ENCODE data around the gene LETM1.

LETM1 gene

GRCh38 chr4:1808851-1809753, 46.9 kb downstream of the LETM1 start:
- no peak for DNase-seq (ENCODE audit: extremely low read depth in 1 of 2, low read depth in 1 of 2)

GRCh38 chr4:1808396-1808795, 47.6 kb downstream of the LETM1 start:
- DNase-seq (ENCODE audit: extremely low read depth in 1 of 2, low read depth in 1 of 2), result no peak

DNA sequence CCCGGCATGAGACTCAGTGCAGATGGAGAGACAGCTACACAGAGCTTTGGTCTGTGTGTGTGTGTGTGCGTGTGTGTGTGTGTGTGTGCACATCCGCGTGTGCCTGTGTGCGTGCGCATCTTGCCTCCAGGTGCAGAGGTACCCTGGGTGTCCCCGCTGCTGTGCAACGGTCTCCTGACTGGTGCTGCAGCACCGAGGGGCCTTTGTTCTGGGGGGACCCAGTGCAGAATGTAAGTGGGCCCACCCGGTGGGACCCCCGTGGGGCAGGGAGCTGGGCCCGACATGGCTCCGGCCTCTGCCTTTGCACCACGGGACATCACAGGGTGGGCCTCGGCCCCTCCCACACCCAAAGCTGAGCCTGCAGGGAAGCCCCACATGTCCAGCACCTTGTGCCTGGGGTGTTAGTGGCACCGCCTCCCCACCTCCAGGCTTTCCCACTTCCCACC, 48.6 kb downstream of the LETM1 start:
- no peak for DNase-seq (ENCODE audit: extremely low read depth in 1 of 2, low read depth in 1 of 2)

DNA sequence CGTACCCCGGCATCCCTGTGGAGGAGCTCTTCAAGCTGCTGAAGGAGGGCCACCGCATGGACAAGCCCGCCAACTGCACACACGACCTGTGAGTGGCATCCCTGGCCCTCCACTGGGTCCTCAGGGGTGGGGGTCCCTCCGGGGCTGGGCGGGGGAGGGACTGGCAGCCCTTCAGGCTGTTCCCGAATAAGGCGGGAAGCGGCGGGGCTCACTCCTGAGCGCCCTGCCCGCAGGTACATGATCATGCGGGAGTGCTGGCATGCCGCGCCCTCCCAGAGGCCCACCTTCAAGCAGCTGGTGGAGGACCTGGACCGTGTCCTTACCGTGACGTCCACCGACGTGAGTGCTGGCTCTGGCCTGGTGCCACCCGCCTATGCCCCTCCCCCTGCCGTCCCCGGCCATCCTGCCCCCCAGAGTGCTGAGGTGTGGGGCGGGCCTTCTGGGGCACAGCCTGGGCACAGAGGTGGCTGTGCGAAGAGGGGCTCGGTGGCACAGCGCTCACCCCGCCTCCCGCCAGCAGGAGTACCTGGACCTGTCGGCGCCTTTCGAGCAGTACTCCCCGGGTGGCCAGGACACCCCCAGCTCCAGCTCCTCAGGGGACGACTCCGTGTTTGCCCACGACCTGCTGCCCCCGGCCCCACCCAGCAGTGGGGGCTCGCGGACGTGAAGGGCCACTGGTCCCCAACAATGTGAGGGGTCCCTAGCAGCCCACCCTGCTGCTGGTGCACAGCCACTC, 49.2 kb downstream of the LETM1 start:
- DNase-seq (ENCODE audit: extremely low read depth in 1 of 2, low read depth in 1 of 2), result no peak

DNA sequence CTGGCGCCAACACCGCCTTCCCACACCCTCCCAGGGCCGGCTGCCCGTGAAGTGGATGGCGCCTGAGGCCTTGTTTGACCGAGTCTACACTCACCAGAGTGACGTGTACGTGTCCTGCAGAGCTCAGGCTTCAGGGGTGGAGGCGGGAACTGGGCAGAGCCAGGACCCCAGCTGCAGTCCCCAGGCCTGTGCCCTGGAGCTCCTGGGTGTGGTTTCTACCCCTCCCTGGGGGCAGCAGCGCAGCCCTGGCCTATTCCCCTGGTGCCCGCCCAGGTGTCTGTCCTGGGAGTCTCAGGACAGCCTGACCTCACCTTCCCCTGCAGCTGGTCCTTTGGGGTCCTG, 49.8 kb downstream of the LETM1 start:
- no peak for DNase-seq (ENCODE audit: extremely low read depth in 1 of 2, low read depth in 1 of 2)

- no peak for DNase-seq (ENCODE audit: extremely low read depth in 1 of 2, low read depth in 1 of 2)
Measured at GRCh38 chr4:1805493-1806222, 50.3 kb downstream of the LETM1 start.

- no peak for DNase-seq (ENCODE audit: extremely low read depth in 1 of 2, low read depth in 1 of 2)
Measured at GRCh38 chr4:1804638-1805492, 51.1 kb downstream of the LETM1 start.

GRCh38 chr4:1803523-1804423, 52.2 kb downstream of the LETM1 start:
- DNase-seq (ENCODE audit: extremely low read depth in 1 of 2, low read depth in 1 of 2), result no peak

DNA sequence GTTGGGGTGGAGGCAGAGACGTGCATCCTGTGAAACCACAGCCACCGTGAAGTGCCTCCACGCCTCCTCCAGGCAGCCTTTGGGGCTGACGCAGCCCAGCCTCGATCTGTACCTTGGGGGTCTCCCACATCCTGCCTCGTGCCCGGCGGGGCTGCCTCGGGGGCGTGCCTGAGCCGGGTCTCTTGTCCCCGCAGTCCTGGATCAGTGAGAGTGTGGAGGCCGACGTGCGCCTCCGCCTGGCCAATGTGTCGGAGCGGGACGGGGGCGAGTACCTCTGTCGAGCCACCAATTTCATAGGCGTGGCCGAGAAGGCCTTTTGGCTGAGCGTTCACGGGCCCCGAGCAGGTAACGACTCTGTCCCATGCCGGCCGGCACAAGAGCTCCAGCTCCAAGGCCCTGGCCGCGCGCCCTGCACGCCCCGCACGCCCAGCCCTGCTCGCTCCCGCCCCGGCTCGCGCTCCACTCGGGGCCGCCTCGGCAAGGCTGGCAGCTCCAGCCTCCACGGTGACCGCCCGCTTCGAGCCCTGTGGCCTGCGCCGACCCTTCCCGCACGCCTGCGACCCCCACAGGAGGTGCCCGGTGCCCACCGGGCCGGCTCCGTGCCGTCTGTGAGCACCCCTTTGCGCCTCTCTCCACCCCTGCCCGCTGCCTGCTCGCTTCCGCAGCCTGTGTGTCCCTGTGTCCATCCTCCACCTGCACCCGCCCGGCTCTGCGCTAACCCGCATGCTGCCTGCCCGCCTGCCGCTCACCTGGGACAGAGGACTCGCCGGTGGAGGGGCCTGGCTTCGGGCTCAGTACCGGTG, 53.0 kb downstream of the LETM1 start:
- DNase-seq (ENCODE audit: extremely low read depth in 1 of 2, low read depth in 1 of 2), result no peak

GRCh38 chr4:1802151-1802715, 53.7 kb downstream of the LETM1 start:
- no peak for DNase-seq (ENCODE audit: extremely low read depth in 1 of 2, low read depth in 1 of 2)

DNA sequence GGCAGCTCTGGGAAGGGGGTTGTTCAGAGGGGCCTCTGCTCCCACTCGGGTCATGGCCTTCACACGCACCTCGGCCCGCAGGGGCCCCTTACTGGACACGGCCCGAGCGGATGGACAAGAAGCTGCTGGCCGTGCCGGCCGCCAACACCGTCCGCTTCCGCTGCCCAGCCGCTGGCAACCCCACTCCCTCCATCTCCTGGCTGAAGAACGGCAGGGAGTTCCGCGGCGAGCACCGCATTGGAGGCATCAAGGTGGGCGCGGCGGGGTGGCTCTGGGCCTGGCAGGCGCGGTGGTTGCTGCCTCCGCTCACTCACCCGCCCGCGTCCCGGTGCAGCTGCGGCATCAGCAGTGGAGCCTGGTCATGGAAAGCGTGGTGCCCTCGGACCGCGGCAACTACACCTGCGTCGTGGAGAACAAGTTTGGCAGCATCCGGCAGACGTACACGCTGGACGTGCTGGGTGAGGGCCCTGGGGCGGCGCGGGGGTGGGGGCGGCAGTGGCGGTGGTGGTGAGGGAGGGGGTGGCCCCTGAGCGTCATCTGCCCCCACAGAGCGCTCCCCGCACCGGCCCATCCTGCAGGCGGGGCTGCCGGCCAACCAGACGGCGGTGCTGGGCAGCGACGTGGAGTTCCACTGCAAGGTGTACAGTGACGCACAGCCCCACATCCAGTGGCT, 54.5 kb downstream of the LETM1 start:
- no peak for DNase-seq (ENCODE audit: extremely low read depth in 1 of 2, low read depth in 1 of 2)

DNA sequence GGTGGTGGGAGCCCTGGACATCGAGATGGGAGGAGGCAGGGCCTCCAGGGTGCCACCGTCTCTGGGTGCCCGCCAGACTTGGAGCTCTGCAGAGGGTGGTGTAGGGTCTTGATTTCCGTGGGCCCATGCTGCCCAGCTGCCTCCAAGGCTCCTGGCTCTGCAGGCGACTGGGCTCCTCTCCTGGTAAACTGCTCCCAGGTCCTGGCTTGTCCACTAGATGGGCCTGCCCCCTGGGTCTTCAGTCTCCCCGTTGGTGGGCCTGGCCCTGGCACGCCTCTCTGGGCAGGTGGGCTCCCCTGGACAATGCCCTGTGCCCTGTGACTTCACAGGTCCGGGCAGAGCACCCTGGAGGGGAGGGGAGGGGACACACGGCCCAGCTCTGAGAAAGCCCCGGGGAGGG, 55.2 kb downstream of the LETM1 start:
- no peak for DNase-seq (ENCODE audit: extremely low read depth in 1 of 2, low read depth in 1 of 2)

DNA sequence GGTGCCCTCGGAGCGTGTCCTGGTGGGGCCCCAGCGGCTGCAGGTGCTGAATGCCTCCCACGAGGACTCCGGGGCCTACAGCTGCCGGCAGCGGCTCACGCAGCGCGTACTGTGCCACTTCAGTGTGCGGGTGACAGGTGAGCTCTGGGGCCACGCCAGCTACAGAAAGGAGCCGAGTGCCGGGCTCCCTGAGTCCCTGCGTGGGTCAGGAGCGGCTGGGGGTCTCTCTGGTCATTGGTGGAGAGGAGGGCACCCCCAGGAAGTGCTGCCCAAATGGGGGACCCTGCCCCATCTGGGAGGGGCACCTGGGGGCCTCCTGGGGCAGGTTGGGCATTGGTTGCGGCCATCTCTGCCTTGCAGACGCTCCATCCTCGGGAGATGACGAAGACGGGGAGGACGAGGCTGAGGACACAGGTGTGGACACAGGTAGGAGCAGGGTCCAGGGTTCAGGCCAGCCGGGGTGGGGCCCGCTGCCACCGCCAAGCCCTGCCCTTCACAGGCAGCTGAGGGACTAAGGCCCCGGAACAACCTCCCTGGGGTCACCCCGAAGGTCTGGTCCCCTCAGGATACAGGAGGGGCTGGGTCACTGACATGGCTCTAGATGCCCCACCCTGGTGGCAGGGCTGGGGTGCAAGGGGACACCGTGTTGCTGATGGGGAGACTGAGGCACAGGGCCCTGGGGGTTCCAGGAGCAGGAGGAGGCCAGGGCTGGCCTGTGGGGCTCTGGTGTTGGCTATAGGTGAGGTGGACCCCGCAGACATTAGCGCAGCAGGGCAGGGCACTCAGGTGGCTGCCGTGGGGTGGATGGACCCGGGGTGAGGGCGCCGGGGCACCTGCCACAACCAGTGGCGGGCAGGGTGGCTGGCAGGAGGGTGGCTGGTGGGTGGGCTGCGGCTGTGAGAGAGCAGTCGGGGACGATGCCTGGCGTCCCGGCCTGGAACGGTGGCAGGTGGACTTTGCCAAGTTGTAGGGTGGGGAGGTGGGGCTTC, 56.3 kb downstream of the LETM1 start:
- no peak for DNase-seq (ENCODE audit: extremely low read depth in 1 of 2, low read depth in 1 of 2)

GRCh38 chr4:1798580-1799386, 57.2 kb downstream of the LETM1 start:
- DNase-seq (ENCODE audit: extremely low read depth in 1 of 2, low read depth in 1 of 2), result no peak

GRCh38 chr4:1797861-1798579, 57.9 kb downstream of the LETM1 start:
- no peak for DNase-seq (ENCODE audit: extremely low read depth in 1 of 2, low read depth in 1 of 2)

Data from activated CD8-positive, alpha-beta memory T cell treated with anti-CD3 and anti-CD28 coated beads for 1 hour (primary cell).